ENCODE data around the gene SPEM1. TPM values are rescaled to one million over a fixed set of nuclear protein-coding genes. Genes with fewer than 3 reads are reported as not detected.

SPEM1 gene
- total RNA-seq, 1 donor = not detected

- no peaks in the 10 kb centered on the region for H3K9me3 ChIP-seq (ENCODE audit: low read depth, low read length)
- no peak overlapping the region for H3K4me2 ChIP-seq (ENCODE audit: insufficient read depth, low read length)
- H4K20me1 ChIP-seq (ENCODE audit: insufficient read depth, low read length) = no peaks in the 10 kb centered on the region
- no peak for TF ChIP-seq CTCF (IDR thresholded peaks at IDR 0.05; ENCODE audit: extremely low read depth, low read depth, low read length)
- peaks cover 28% of the 10 kb centered on the region for H3K4me1 ChIP-seq (ENCODE audit: insufficient read depth, low read length)
- no peak overlapping the region for H2AFZ ChIP-seq (ENCODE audit: low read length)
- no peak overlapping the region for H3K4me3 ChIP-seq (ENCODE audit: insufficient read depth, low read length)
- H3K27ac ChIP-seq (ENCODE audit: low read depth, low read length) = no peak overlapping the region
- DNase-seq (ENCODE audit: insufficient read length, low spot score, missing footprints) = peak; percentile 80
- peaks cover 40% of the 10 kb centered on the region for H3K27me3 ChIP-seq (ENCODE audit: insufficient read depth, low read length)
- H3K36me3 ChIP-seq (ENCODE audit: insufficient read depth, low read length) = no peaks in the 10 kb centered on the region
- no peaks in the 10 kb centered on the region for H3K79me2 ChIP-seq (ENCODE audit: insufficient read depth, low read length)
Observed at GRCh38 chr17:7438656-7439460, 18.7 kb downstream of the SPEM1 start.

DNA sequence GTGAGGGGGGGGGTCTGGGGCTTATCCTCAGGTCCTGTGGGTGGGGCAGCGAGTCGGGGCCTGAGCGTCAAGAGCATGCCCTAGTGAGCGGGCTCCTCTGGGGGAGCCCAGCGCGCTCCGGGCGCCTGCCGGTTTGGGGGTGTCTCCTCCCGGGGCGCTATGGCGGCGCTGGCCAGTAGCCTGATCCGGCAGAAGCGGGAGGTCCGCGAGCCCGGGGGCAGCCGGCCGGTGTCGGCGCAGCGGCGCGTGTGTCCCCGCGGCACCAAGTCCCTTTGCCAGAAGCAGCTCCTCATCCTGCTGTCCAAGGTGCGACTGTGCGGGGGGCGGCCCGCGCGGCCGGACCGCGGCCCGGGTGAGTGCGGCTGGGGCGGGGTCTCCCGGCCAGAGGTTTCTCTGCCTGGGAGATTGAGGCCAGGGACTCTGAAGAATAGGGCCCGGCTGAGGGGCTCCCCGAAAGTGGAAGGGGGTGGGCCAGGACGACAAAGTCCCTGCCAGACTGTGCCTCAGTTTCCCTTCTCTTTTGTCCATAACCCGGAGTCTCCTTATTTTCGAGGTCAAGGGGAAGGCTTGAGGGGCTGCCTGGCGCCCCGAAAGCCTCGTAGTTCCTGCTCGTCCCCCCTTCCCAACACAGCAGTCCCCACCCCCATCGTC lies 19.5 kb downstream of the SPEM1 start, which contains the start of gene FGF11:
FGF11 (plus strand) TSS at position 51 of the 651 bp plus-strand sequence; CDS start at position 160, 109 bp downstream.
- Histone ChIP-seq H3K4me3 (ENCODE audit: insufficient read depth, low read length) (peak within 1 kb of the TSS; percentile 58), H3K27ac (ENCODE audit: low read depth, low read length) (no peak within 1 kb of the TSS), H3K27me3 (ENCODE audit: insufficient read depth, low read length) (peaks cover 40% of the 10 kb centered on the region), H4K20me1 (ENCODE audit: insufficient read depth, low read length) (no peaks in the 10 kb centered on the region), H3K36me3 (ENCODE audit: insufficient read depth, low read length) (no peaks in the 10 kb centered on the region), H3K79me2 (ENCODE audit: insufficient read depth, low read length) (no peaks in the 10 kb centered on the region), H3K4me2 (ENCODE audit: insufficient read depth, low read length) (peak within 1 kb of the TSS; percentile 85), H2AFZ (ENCODE audit: low read length) (peak within 1 kb of the TSS; percentile 41), H3K4me1 (ENCODE audit: insufficient read depth, low read length) (peaks cover 35% of the 10 kb centered on the region), H3K9me3 (ENCODE audit: low read depth, low read length) (no peaks in the 10 kb centered on the region)
- TF ChIP-seq CTCF (IDR thresholded peaks at IDR 0.05; ENCODE audit: extremely low read depth, low read depth, low read length) = no peak
- peak; percentile 59 for DNase-seq (ENCODE audit: insufficient read length, low spot score, missing footprints)

DNA sequence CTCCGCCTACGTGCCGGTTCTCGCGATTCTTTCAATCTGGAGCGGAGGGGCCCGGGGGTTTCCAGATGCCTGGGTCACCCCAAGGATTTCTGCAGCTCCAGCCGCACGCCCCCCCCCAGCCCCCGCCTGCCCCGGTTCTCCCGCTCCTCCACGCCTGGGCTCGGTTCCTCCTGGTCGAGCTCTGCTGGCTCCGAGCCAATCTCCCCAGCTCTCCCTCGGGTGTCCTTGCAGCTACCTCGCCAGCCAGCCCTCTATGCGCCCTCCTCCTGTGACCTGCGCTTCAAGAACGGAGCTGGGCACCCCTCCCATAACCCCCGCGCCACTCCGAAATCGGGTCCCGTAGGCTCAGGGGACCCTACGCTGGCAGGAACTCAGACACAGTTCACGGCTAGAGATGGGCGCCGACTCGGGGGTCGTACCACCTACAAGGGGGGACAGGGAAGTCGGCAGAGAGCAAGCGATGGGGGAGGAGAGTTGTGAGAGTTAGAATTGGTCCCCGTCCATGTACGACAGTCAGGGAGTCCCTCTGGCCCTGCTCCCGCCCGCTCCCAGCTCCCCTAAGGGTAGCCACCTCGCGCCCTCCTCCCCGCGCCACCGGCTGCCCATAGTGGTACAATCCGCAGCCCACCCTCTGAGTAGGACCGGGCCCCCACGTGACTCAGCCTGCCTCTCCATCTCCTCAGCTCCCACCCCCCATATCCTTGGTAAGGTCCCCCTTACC lies 20.1 kb downstream of the SPEM1 start:
- Histone ChIP-seq H3K27me3 (ENCODE audit: insufficient read depth, low read length) (peaks cover 41% of the 10 kb centered on the region), H2AFZ (ENCODE audit: low read length) (peak overlapping the region; percentile 41), H3K4me2 (ENCODE audit: insufficient read depth, low read length) (peak overlapping the region; percentile 77), H3K36me3 (ENCODE audit: insufficient read depth, low read length) (no peaks in the 10 kb centered on the region), H4K20me1 (ENCODE audit: insufficient read depth, low read length) (no peaks in the 10 kb centered on the region), H3K4me3 (ENCODE audit: insufficient read depth, low read length) (peak overlapping the region; percentile 58), H3K79me2 (ENCODE audit: insufficient read depth, low read length) (no peaks in the 10 kb centered on the region), H3K9me3 (ENCODE audit: low read depth, low read length) (no peaks in the 10 kb centered on the region), H3K4me1 (ENCODE audit: insufficient read depth, low read length) (peaks cover 35% of the 10 kb centered on the region), H3K27ac (ENCODE audit: low read depth, low read length) (no peak overlapping the region)
- peak; percentile 86 for DNase-seq (ENCODE audit: insufficient read length, low spot score, missing footprints)
- TF ChIP-seq CTCF (IDR thresholded peaks at IDR 0.05; ENCODE audit: extremely low read depth, low read depth, low read length) = no peak

Data from osteoblast (primary cell).